Activated T-helper 17 cell treated with anti-CD3 and anti-CD28 coated beads, Interleukin-2, amount 50 U/mL, for 72 hours (primary cell): ENCODE results near the gene CKAP4. TPM values are rescaled to one million over a fixed set of nuclear protein-coding genes. Genes with fewer than 3 reads are reported as not detected.
A peak's percentile ranks its signal among the peaks of the same experiment; 100 is the strongest.

ENCODE experiments used
- ATAC-seq: fragments of 150-1000 bp; cut with Tn5 transposase; replicated peaks from 2 replicates; pipeline ENCODE4 v1.10.0; 2021; ENCODE audit warnings: mild to moderate bottlenecking, moderate library complexity
- H3K27ac Mint-ChIP-seq: one replicate; pipeline ENCODE4 v1.8.0; 2022; ENCODE audit warnings: mixed read lengths
- H3K27me3 Mint-ChIP-seq: one replicate; pipeline ENCODE4 v1.8.0; 2022; ENCODE audit warnings: mixed read lengths
- H3K36me3 Mint-ChIP-seq: one replicate; pipeline ENCODE4 v1.8.0; 2022; ENCODE audit warnings: low read depth, mild to moderate bottlenecking, mixed read lengths
- H3K4me1 Mint-ChIP-seq: one replicate; pipeline ENCODE4 v1.8.0; 2022; ENCODE audit warnings: mixed read lengths
- H3K4me3 Mint-ChIP-seq: one replicate; pipeline ENCODE4 v1.8.0; 2022; ENCODE audit warnings: mild to moderate bottlenecking, mixed read lengths
- H3K9me3 Mint-ChIP-seq: one replicate; pipeline ENCODE4 v1.8.0; 2022; ENCODE audit warnings: mixed read lengths
- total RNA-seq, 2 donors: library from RNA; stranded (reverse); gene quantifications; one replicate each; pipeline ENCODE4 v1.2.3, GENCODE V29; 2022

Gene CKAP4
- total RNA-seq, 2 donors from 2014 or later, result 3.6 to 3.8 TPM

DNA sequence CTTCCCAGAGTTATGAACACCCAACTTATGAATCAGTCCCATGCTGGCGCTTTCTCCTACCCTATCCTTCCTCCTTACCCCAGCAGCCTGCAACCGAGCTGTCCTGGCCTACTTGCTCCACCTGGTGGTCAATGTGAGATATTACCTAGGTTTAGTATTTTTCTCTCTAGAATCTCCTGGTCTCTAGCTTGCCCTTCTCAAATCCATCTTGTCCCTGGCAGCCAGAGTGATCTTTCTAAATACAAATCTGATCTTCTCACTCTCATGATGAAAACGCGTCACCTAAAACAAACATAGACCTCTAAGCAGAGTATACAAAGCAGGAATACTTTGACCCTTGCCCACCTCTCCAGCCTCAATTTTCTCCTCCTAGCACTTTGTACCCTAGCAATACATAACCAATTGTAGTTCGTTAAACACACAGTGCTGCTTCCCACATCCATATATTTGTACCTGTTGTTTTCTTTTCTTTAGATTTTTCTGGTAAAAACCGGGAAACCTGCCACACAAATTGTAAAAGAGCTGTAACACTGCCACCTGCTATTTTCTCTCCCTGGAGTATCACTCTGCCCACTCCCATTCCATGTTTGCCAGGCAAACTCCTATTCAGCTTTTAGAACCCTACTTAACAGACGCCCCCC is 34.8 kb upstream of the CKAP4 start:
- no peaks in the 10 kb centered on the region for H3K36me3 Mint-ChIP-seq
- no peaks in the 10 kb centered on the region for H3K4me1 Mint-ChIP-seq
- no peak overlapping the region for H3K27ac Mint-ChIP-seq
- ATAC-seq, result peak; percentile 76
- peaks cover 5% of the 10 kb centered on the region for H3K9me3 Mint-ChIP-seq
- no peak overlapping the region for H3K4me3 Mint-ChIP-seq
- peaks cover 7% of the 10 kb centered on the region for H3K27me3 Mint-ChIP-seq

DNA sequence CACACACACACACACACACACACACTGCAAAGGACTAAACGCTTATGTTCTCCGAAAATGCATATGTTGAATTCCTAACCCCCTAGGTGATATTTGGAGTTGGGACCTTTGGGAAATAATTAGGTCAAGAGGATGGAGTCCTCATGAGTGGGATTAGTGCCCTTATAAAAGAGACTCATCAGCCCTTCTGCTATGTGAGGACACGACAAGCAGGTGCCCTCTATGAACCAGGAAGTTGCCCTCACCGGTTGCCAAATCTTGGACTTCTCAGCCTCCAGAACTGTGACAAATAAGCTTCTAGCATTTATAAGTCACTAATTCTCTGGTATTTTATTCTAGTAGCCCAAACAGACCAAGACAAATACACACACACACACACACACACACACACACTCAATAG is 34.0 kb upstream of the CKAP4 start:
- no peak overlapping the region for H3K4me3 Mint-ChIP-seq
- no peak for ATAC-seq

DNA sequence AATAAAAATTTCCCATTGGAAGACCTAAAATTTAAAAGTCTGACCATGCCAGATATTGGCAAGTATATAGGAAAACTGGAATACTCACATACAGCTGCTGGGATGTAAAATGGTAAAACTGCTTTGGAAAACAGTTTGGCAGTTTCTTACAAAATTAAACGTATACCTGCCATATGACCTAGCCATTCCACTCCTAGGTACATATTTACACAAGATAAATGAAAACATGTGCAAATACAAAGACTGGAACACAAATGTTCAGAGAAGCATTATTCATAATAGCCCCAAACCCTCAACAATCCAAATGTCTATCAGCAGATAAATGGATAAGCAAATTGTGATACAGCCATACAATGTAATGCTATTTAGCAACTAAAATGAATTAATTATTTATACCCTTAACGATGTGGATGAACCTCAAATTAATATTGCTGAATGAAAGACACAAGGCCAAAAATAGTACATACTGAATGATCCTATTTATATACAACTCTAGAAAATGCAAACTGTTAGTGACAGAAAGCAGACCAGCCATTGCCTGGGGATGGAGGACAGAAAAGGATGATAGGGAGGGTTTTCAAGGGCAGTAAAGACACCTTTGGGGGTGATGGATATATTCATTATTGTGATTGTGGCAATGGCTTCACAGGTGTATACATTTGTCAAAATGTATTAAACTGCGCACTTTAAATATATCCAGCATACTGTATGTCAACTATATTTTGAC is 33.4 kb upstream of the CKAP4 start:
- Mint-ChIP-seq H3K4me1 (no peaks in the 10 kb centered on the region), H3K4me3 (no peak overlapping the region), H3K9me3 (peaks cover 5% of the 10 kb centered on the region), H3K36me3 (no peaks in the 10 kb centered on the region), H3K27ac (no peak overlapping the region), H3K27me3 (peaks cover 7% of the 10 kb centered on the region)
- no peak for ATAC-seq

More for the DNA sequence above, 34.0 kb upstream of the CKAP4 start:
- peaks cover 5% of the 10 kb centered on the region for H3K9me3 Mint-ChIP-seq
- H3K27ac Mint-ChIP-seq, result no peak overlapping the region
- H3K4me1 Mint-ChIP-seq, result no peaks in the 10 kb centered on the region
- H3K36me3 Mint-ChIP-seq, result no peaks in the 10 kb centered on the region
- H3K27me3 Mint-ChIP-seq, result peaks cover 7% of the 10 kb centered on the region

DNA sequence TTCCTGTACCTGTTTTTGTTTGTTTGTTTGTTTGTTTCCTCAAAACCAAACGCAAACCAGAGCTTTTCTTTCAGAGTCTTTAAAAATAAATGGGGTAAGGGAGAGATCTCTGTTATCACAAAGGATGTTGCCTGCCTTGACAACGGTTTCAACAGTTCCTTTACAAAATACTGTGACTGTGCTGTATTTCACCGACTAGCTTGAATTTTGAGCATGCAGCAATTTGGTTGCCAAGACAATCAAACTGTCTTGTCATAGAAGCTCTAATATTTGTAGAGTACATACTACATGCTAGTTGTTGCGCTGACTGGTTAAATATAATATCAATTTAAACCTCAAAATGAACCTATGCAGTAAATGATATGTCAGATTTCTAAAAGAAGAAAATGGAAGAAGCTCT is 32.3 kb upstream of the CKAP4 start:
- Mint-ChIP-seq H3K27ac (no peak overlapping the region), H3K4me3 (no peak overlapping the region), H3K27me3 (peaks cover 5% of the 10 kb centered on the region), H3K9me3 (peaks cover 5% of the 10 kb centered on the region), H3K36me3 (no peaks in the 10 kb centered on the region), H3K4me1 (no peaks in the 10 kb centered on the region)
- ATAC-seq, result no peak

DNA sequence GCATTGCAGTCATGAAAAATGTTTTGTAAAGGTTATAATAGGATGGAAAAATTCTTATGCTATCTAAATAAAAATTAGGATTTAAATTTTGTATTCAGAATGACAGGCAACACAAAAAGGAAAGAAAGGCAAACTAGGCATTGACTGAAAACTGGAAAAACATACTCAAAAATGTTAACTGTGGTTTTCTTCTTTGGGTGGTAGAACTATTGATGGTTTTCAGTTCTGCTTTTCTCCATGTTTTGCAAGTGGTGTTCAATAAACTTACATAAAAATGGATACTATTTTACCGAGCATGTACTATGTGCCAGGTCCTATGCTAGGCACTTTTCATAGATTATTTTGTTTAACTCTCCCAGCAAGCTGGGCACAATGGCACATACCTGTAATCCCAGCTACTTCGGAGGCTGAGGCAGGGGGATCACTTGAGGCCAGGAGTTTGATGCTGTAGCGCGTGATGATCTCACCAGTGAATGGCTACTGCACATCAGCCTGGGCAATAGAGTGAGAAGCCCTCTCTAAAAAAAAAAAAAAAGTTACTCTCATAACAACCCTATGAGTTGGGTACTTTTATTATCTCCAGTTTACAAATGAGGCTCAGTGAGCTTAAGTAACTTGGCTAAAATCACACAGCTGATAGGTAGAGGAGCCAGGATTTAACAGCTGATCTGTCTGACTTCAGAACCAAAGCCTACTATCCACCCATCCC is 28.4 kb upstream of the CKAP4 start:
- Mint-ChIP-seq H3K9me3 (no peaks in the 10 kb centered on the region), H3K4me1 (no peaks in the 10 kb centered on the region), H3K27ac (no peak overlapping the region), H3K36me3 (no peaks in the 10 kb centered on the region), H3K4me3 (no peak overlapping the region), H3K27me3 (no peaks in the 10 kb centered on the region)
- ATAC-seq, result no peak

DNA sequence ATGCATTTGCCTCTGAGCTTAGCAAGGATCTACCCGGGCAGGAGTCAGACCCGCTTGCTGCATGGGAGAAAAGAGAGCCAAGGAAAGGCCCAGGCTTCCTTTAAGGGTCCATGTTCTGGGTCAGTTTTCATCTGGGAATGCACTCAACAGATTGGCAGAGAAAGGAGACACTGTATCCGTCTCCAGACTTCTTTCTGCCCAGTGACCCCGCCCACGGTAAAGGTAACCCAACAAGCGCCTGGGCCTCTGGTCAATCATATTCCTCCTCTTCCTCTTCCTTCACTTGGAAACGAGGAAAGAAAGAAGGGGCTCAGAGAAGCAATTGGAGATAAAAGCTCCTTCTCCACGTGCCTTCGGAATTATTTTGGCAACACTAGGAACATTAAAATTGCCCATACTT is 27.6 kb upstream of the CKAP4 start:
- H3K4me1 Mint-ChIP-seq, result no peaks in the 10 kb centered on the region
- no peaks in the 10 kb centered on the region for H3K9me3 Mint-ChIP-seq
- H3K4me3 Mint-ChIP-seq, result no peak overlapping the region
- no peak for ATAC-seq
- no peaks in the 10 kb centered on the region for H3K36me3 Mint-ChIP-seq
- H3K27me3 Mint-ChIP-seq, result no peaks in the 10 kb centered on the region
- no peak overlapping the region for H3K27ac Mint-ChIP-seq

DNA sequence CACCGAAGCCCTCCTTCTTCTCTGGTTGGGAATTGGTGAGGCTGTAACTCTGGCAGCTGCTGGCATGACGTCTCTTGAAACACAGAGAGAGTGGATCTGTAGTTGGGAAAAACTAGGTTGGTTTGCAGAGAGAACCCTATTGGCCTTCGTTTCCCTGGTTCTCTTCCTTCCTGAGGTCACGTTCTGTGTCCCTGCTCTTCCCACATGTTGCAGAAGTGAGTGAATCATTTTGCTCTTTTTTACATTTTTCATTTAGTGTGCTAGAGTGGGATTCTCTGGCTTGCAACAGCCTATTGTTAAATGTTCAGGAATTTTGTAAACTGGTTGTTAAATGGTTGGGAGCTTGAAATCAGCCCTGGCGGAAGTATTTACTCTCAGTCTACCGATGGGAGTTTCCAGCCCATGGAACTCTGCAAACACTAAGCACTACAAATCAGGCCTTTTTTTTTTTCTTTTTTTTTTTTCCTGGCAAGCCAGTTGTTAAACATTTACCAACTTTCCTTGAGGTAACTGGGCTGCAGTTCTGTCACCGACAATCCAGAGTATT is 26.8 kb upstream of the CKAP4 start:
- Mint-ChIP-seq H3K36me3 (no peaks in the 10 kb centered on the region), H3K4me3 (no peak overlapping the region), H3K27me3 (no peaks in the 10 kb centered on the region), H3K27ac (no peak overlapping the region), H3K9me3 (no peaks in the 10 kb centered on the region), H3K4me1 (no peaks in the 10 kb centered on the region)
- no peak for ATAC-seq

DNA sequence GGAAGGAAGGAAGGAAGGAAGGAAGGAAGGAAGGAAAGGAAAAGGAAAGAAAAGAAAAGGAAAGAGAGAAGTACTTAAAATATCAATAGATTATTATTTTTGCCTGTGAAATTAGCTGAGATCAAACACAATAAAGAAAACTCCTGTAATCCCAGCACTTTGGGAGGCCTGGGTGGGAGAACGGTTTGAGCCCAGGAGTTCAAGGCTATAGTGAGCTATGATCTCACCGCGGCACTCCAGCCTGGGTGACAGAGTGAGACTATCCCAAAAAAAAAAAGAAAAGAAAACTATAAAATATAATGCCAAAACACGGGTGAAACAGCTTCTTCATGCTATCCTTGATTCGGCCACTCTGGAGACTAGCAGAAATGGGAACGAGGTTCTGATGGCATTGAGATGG is 26.2 kb upstream of the CKAP4 start:
- Mint-ChIP-seq H3K4me1 (no peaks in the 10 kb centered on the region), H3K9me3 (no peaks in the 10 kb centered on the region), H3K27me3 (no peaks in the 10 kb centered on the region), H3K36me3 (no peaks in the 10 kb centered on the region), H3K27ac (no peak overlapping the region), H3K4me3 (no peak overlapping the region)
- no peak for ATAC-seq

DNA sequence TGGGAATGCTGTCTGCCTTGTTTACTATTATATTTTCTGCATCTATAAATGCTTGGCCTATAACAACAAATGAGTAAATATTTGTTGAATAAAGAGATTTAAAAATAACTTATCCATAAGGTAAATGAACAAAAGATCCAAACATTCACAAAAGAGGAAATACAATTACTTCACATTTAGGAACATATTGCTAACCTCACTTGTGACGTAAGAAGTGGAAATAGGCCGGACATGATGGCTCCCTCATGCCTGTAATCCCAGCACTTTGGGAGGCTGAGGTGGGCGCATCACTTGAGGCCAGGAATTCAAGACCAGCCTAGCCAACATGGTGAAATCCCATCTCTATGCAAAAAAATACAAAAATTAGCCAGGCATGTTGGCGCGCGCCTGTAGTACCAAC is 25.7 kb upstream of the CKAP4 start:
- ATAC-seq, result no peak
- Mint-ChIP-seq H3K4me3 (no peak overlapping the region), H3K4me1 (no peaks in the 10 kb centered on the region), H3K36me3 (no peaks in the 10 kb centered on the region), H3K27ac (no peak overlapping the region), H3K9me3 (no peaks in the 10 kb centered on the region), H3K27me3 (no peaks in the 10 kb centered on the region)

DNA sequence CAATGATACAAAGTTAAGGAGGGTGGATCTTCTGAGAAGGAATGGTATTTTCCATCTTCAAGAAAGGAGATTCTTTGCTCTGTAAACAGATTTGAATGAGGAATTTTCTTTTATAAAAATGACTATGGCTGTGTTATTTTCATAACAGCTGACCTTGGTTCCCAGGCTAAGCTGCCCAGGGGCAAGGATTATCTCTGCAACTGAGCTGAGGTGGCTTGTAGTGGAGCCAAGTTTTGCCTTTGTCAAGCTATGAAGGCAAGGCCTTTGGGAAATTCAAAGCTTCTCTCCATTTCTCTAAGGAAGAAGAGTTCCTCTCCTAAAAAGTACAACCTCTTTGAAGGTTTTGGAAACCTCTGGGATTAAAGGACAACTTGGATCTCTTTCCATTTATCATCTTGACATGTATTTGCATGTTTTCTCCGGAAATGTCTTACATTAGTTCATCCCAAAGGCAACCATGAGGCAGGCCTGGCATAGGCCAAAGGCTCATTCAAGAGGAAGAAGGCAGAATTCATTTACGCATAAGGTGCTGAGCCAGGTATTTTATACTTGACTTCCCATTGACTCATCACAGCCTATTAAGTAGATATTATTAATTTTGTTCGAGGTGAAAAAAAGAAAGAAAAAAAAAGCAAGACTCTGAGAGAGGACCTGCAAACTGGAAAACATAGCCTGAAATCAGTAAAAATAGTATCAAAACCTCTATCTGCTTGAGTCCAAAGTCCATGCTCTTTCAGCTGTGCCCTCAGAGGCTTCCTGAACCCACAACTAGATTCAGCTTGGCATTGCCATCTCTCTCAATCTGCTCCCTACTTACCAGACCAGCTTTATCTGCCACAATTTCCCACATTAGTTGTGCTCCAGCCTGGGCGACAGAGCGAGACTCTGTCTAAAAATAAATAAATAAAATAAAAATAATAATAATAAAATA is 24.0 kb upstream of the CKAP4 start:
- Mint-ChIP-seq H3K4me1 (peaks cover 5% of the 10 kb centered on the region), H3K36me3 (no peaks in the 10 kb centered on the region), H3K9me3 (no peaks in the 10 kb centered on the region), H3K27ac (no peak overlapping the region), H3K27me3 (no peaks in the 10 kb centered on the region), H3K4me3 (no peak overlapping the region)
- no peak for ATAC-seq

DNA sequence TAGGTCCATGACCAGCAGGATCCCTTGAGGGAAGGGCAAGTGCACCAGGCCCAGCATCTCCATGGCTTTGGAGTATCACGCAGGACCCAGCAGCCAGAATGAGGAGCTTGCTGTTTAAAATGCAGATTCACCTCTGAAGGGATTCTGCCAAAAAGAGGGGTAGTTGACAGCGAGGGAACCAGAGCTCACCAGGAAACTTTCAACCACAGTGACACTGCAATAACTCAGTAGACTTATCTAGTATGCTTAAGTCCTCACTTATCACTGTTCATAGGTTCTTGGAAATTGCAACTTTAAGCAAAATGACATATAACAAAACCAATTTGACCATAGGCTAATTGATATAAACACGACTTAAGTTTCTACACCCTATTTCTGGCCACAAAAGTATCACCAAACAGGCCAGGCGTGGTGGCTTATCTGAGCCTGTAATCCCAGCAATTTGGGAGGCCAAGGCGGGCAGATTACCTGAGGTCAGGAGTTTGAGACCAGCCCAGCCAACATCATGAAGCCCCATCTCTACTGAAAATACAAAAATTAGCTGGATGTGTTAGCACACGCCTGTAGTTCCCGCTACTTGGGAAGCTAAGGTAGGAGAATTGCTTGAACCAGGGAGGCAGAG is 21.4 kb upstream of the CKAP4 start:
- Mint-ChIP-seq H3K27ac (no peak overlapping the region), H3K9me3 (no peaks in the 10 kb centered on the region), H3K4me3 (no peak overlapping the region), H3K36me3 (no peaks in the 10 kb centered on the region), H3K4me1 (peaks cover 5% of the 10 kb centered on the region), H3K27me3 (no peaks in the 10 kb centered on the region)
- no peak for ATAC-seq

DNA sequence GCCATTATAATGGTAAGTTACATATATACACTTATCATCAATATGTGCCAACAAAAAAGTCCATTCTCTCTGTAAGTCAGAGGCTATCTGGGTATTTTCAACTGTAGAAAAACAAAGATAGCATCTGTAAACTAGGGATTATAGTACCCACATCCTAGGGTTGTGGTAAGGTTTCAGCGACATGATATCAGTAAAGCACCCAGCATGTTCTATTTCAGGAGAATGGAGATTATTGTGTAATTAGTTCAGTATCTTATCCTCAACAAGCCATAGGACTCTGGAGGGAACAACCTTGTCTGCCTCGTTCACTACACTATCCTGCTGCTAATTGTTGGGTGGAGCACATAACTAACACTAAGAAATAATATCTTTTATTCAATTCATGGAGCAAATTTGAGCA is 19.7 kb upstream of the CKAP4 start:
- Mint-ChIP-seq H3K27me3 (no peaks in the 10 kb centered on the region), H3K27ac (no peak overlapping the region), H3K4me1 (peaks cover 5% of the 10 kb centered on the region), H3K9me3 (no peaks in the 10 kb centered on the region), H3K4me3 (no peak overlapping the region), H3K36me3 (no peaks in the 10 kb centered on the region)
- no peak for ATAC-seq

DNA sequence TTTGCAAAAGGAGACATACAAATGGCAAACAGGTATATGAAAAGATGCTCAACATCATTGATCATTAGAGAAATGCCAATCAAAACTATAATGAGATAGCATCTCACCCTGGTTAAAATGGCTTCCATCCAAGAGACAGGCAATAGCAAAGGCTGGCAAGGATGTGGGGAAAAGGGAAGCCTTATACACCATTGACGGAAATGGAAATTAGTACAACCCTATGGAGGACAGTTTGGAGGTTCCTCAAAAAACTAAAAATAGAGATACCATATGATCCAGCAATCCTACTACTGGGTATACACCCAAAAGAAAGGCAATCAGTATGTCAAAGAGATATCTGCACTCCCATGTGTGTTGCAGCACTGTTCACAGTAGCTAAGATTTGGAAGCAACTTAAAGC is 17.3 kb upstream of the CKAP4 start:
- no peaks in the 10 kb centered on the region for H3K36me3 Mint-ChIP-seq
- H3K4me3 Mint-ChIP-seq, result no peak overlapping the region
- no peak for ATAC-seq
- H3K4me1 Mint-ChIP-seq, result peaks cover 5% of the 10 kb centered on the region
- H3K27me3 Mint-ChIP-seq, result no peaks in the 10 kb centered on the region
- no peak overlapping the region for H3K27ac Mint-ChIP-seq
- no peaks in the 10 kb centered on the region for H3K9me3 Mint-ChIP-seq

DNA sequence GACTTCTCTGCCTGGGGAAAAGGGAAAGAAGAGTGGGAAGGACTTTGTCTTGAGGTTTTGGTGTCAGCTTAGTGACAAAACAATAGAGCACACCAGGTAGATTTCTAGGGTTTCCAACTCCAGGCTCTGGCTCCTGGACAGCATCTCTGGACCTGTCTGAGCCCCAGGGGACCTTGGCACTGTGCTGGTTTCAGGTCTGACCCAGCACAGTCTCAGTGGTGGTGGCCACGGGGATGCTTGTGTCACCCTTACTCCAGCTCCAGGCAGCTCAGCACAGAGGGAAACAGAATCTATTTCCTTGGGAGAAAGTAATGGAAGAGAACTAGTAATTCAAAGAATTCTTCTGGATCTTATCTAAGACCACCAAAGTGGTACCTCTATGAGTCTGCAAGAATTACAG is 11.1 kb upstream of the CKAP4 start:
- no peak overlapping the region for H3K4me3 Mint-ChIP-seq
- no peaks in the 10 kb centered on the region for H3K36me3 Mint-ChIP-seq
- no peak for ATAC-seq
- no peaks in the 10 kb centered on the region for H3K27me3 Mint-ChIP-seq
- H3K27ac Mint-ChIP-seq, result no peak overlapping the region
- H3K9me3 Mint-ChIP-seq, result no peaks in the 10 kb centered on the region
- no peaks in the 10 kb centered on the region for H3K4me1 Mint-ChIP-seq
